ENCODE results near the gene ZC3H7A. TPM values are rescaled to one million over a fixed set of nuclear protein-coding genes. Genes with fewer than 3 reads are reported as not detected.

ZC3H7A gene
- total and polyA plus RNA-seq, 10 of the 15 experiments (the other 5 are each of a cell fraction or from before 2014, with no cell fraction given) = 46.3 to 188 (median 68.6) TPM

DNA sequence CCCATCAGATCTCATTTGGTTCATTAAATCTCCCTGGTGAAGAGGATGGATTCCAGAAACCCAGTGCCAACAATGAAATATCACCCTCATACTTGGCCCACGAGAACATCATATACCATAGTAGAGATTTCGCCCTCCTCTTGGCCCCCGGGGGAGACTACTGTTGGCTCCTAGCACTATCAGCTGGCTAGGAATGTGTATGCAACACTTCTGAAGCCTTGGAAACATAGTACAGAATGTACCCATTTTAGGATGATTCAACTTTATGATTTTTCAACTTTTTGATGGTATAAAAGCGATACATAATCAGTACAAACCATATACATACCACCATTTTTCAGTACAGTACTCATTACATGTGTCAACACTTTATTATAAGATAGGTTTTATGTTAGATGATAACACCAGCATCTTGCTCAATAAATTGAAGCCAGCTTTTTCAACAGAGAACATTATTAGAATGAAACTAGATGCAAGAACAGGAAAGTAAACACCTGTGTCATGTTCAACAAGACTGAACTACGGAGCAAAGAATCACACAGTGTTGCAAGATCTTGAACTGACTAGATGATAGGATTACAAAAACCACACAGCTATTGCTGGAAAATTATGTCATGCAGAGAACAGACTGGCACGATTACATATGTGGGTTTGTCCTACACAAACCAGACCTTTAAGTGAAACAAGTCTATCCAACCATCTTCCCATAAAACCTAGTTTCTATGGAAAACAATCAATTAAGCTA is 37.1 kb upstream of the ZC3H7A start:
- Histone ChIP-seq H3K4me2 (ENCODE audit: control insufficient read depth, insufficient read depth) (no peak overlapping the region), H2AFZ (ENCODE audit: control insufficient read depth, low read depth, low read length) (no peak overlapping the region), H3K9ac (ENCODE audit: control insufficient read depth, insufficient read depth, low read length) (no peak overlapping the region), H4K20me1 (ENCODE audit: control insufficient read depth, insufficient read depth) (no peaks in the 10 kb centered on the region), H3K27ac (ENCODE audit: control insufficient read depth, insufficient read depth) (no peak overlapping the region), H3K79me2 (ENCODE audit: control insufficient read depth, insufficient read depth, low read length) (no peaks in the 10 kb centered on the region), H3K36me3 (ENCODE audit: control insufficient read depth in 2 of 2, insufficient read depth in 2 of 2, low read length in 1 of 2) (peaks cover 7 to 13% of the 10 kb centered on the region in 2 experiments), H3K4me3 (no peak overlapping the region), H3K9me3 (replicated peaks; ENCODE audit: control insufficient read depth, insufficient read depth, low read length) (no peaks in the 10 kb centered on the region), H3K4me1 (ENCODE audit: control insufficient read depth, insufficient read depth, low read length) (no peaks in the 10 kb centered on the region), H3K27me3 (replicated peaks in 1 of 2; ENCODE audit: control insufficient read depth in 2 of 2, insufficient read depth in 2 of 2, low read length in 1 of 2) (no peaks in the 10 kb centered on the region)
- FAIRE-seq (no peak), DNase-seq (ENCODE audit: low read depth, low spot score) (no peak), ATAC-seq (peak; percentile 25; the same call in 1 of the 3 replicates)
- 66% methylated on average over 6 of the region's 6 CpGs for WGBS (ENCODE audit: insufficient coverage, insufficient replicate concordance, low lambda C conversion rate, missing lambda C conversion rate)
- TF ChIP-seq WRNIP1 (IDR thresholded peaks at IDR 0.05; ENCODE audit: borderline replicate concordance, low read depth, low read length) (no peak), BMI1 (IDR thresholded peaks at IDR 0.05; ENCODE audit: borderline replicate concordance) (no peak), RUNX3 (IDR thresholded peaks at IDR 0.05; ENCODE audit: low read length) (peak; percentile 29; the same call in 1 of the 2 replicates), IRF4 (IDR thresholded peaks at IDR 0.05; ENCODE audit: low read depth, low read length) (no peak), CTCF (IDR thresholded peaks at IDR 0.05 in 2 of 3, conservative IDR thresholded peaks at IDR 0.05 in 1 of 3; ENCODE audit: control insufficient read depth in 2 of 3, extremely low read depth in 1 of 3, insufficient read depth in 1 of 3, low read depth in 3 of 3, low read length in 3 of 3) (no peak)
- in situ Hi-C loops (cut with MboI) (no loop called here), intact Hi-C loops (cut with micrococcal nuclease; ENCODE audit: unreplicated experiment) (no loop called here)
- BruUV-seq (replicated peaks) = no TSS peak
- ChIA-PET RAD21 (ENCODE audit: unreplicated experiment) (no interaction called here), CTCF (no interaction called here), SMC1A (ENCODE audit: uncharacterized antibody, unreplicated experiment) (interaction anchor here (0.9 kb wide), 1 partner anchor 21 kb away, joined by 3 read pairs; no protein-coding TSS in a partner anchor), POLR2A (interaction anchor here (0.5 to 0.6 kb wide), 4 partner anchors 23 to 102 kb away, joined by 3 to 5 read pairs (median 4); no protein-coding TSS in a partner anchor)
